Naive B cell (primary cell): Measurements from ENCODE around the gene WDR82. TPM values are rescaled to one million over a fixed set of nuclear protein-coding genes. Genes with fewer than 3 reads are reported as not detected.
"Not testable (repeated sequence)": the region's sequence is repeated elsewhere in the genome, so short reads cannot be mapped to it uniquely, and the experiment has no call there.

ENCODE experiments used
- ATAC-seq, 2 donors: fragments of 150-1000 bp; cut with Tn5 transposase; 2 replicates each; pipeline ENCODE4 v1.10.0; 2021; ENCODE audit warnings: low read depth in 2 of 2, mild to moderate bottlenecking in 2 of 2, moderate library complexity in 2 of 2
- DNase-seq: peaks from one replicate; pipeline ENCODE4 v3.0.0; 2022
- H3K27ac Mint-ChIP-seq, 6 donors: one replicate each; pipeline ENCODE4 v1.8.0; 2020 to 2022; ENCODE audit warnings: mild to moderate bottlenecking in 6 of 6, mixed read lengths in 6 of 6, moderate library complexity in 5 of 6, inconsistent platforms in 2 of 6
- H3K27me3 Mint-ChIP-seq, 3 donors: one replicate each; pipeline ENCODE4 v1.8.0; 2021 to 2022; ENCODE audit warnings: mixed read lengths in 3 of 3, mild to moderate bottlenecking in 1 of 3
- H3K36me3 Mint-ChIP-seq, 2 donors: one replicate each; pipeline ENCODE4 v1.8.0; 2020 to 2022; ENCODE audit warnings: mixed read lengths in 2 of 2, inconsistent platforms in 1 of 2, mild to moderate bottlenecking in 1 of 2
- H3K4me1 Mint-ChIP-seq, 3 donors: one replicate each; pipeline ENCODE4 v1.8.0; 2020 to 2022; ENCODE audit warnings: mixed read lengths in 3 of 3, inconsistent platforms in 1 of 3, mild to moderate bottlenecking in 1 of 3, moderate library complexity in 1 of 3
- H3K4me3 Mint-ChIP-seq, 8 donors: one replicate each; pipeline ENCODE4 v1.8.0; 2020 to 2022; ENCODE audit warnings: mild to moderate bottlenecking in 8 of 8, mixed read lengths in 8 of 8, moderate library complexity in 8 of 8, inconsistent platforms in 2 of 8
- H3K9me3 Mint-ChIP-seq, 7 donors: one replicate each; pipeline ENCODE4 v1.8.0; 2020 to 2022; ENCODE audit warnings: mixed read lengths in 7 of 7, mild to moderate bottlenecking in 5 of 7, inconsistent platforms in 2 of 7, moderate library complexity in 1 of 7
- polyA plus RNA-seq, 6 donors: library from polyadenylated mRNA; unstranded; fragments of 300-500 nt; fragmentation: Illumina TruSeq; gene quantifications; one replicate each; pipeline ENCODE4 v1.2.3, GENCODE V29; 2021; ENCODE audit warnings: low read depth in 6 of 6

Gene WDR82
- polyA plus RNA-seq, 6 donors from 2014 or later = 24.0 to 71.6 (median 58.9) TPM

DNA sequence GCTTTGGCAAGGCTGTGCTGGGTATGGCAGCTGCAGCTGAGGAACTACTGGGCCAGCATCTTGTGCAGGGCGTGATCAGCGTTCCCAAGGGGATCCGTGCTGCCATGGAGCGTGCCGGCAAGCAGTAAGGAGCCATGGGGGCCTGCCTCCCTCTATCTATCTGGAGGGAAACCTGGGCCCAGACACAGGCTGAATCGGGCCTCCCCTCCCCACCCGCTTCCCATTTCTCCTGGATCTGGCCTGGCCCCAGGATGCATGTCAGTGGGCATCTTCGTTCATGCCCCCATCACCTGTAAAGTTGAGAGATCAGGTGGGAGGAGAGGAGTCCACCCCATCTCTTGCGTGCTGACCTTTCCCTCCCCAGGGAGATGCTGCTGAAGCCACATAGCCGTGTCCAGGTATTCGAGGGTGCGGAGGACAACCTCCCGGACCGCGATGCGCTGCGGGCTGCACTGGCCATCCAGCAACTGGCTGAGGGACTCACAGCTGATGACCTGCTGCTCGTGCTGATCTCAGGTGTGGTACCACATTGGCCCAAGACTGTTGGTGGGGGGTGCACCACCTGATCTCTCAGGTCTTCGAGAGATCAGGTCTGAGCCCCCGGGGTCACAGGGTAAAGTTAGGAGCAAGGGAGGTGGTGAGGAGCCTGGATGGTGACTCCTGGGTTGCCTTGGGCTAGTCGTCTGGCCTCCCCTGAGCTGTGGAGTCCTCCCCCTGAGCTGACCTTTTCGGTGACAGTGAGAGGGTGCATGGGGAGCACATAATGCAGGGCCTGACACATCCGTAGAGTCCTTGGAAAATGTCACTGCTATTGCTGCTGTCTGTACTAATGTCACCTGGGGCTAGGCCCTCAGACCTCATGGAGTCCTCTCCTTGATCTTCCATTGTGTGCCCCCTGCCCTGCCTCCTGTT lies 12.4 kb upstream of the WDR82 start:
- Mint-ChIP-seq H3K27me3 (no peaks in the 10 kb centered on the region), H3K9me3 (no peaks in the 10 kb centered on the region), H3K27ac (peak overlapping the region in 2 of 6 donors; percentile 85 to 86), H3K4me3 (peak overlapping the region in 3 of 8 donors; percentile 51 to 84 (median 53)), H3K4me1 (peaks cover 26 to 35% (median 30%) of the 10 kb centered on the region in 3 donors), H3K36me3 (peaks cover 0 to 4% of the 10 kb centered on the region in 2 donors)
- DNase-seq (no peak), ATAC-seq (no peak)

DNA sequence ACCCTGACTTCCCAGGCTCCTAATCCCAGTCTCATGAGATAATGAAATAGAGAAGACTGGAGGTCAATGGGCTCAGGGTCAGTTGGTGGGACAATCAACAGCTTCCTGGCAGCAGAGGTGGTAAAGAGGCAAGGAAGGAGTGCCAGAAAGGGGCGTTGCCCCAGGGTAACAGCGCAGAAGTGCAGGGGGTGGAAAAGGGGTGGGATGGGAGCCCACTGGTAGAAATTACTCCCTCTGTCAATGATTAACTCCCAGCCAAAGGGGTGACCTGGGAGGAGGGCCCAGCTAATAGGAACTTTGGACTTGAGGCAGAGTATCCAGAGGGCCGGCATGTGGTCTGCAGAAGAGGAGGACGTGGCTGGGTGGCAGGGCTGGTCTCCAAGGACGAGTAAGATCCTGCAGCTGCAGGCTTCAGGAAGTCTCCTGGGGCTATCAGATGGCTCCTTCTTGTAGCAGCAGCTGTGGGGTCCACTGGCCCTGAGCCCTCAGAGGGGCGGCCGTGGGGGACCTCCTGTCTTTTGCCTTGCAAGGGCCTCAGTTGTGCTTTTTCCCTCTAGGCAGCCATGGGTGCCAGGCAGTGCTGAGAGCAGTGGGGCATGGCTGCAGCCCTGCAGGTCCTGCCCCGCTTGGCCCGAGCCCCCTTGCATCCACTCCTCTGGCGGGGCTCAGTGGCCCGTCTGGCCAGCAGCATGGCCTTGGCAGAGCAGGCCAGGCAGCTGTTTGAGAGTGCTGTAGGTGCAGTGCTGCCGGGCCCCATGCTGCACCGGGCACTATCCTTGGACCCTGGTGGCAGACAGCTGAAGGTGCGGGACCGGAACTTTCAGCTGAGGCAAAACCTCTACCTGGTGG lies 11.5 kb upstream of the WDR82 start:
- H3K27ac Mint-ChIP-seq = peak overlapping the region in 1 of 6 donors; percentile 92
- ATAC-seq (no peak), DNase-seq (no peak)
- H3K9me3 Mint-ChIP-seq = no peaks in the 10 kb centered on the region
- peak overlapping the region in 3 of 8 donors; percentile 44 to 100 (median 98) for H3K4me3 Mint-ChIP-seq
- H3K36me3 Mint-ChIP-seq = peaks cover 0 to 4% of the 10 kb centered on the region in 2 donors
- peaks cover 23 to 35% (median 30%) of the 10 kb centered on the region in 3 donors for H3K4me1 Mint-ChIP-seq
- H3K27me3 Mint-ChIP-seq = no peaks in the 10 kb centered on the region

DNA sequence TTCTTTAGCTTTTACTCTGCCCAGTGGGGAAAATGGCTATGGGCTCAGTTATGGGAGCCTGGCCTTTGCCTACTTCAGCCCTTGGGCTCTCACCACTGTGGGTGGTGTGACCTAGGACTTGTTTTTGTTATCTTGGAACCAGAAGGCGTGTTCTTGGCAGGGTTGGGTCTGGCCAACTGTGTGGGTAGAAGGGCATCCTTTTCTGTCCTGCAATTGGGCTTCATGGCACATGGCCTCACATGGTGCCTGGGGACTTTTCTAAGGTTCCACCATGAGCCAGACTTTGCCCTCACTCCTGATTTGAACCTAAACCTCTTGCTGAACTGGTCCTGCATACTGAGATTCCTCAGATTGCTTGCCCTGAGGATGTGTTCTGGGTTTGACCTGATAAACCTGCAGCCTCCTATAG lies 10.9 kb upstream of the WDR82 start:
- H3K4me3 Mint-ChIP-seq = peak overlapping the region in 7 of 8 donors; percentile 16 to 100 (median 99)
- H3K27ac Mint-ChIP-seq = no peak overlapping the region
- no peaks in the 10 kb centered on the region for H3K27me3 Mint-ChIP-seq
- peaks cover 23 to 35% (median 30%) of the 10 kb centered on the region in 3 donors for H3K4me1 Mint-ChIP-seq
- H3K36me3 Mint-ChIP-seq = peaks cover 0 to 4% of the 10 kb centered on the region in 2 donors
- DNase-seq = no peak
- no peak for ATAC-seq
- no peaks in the 10 kb centered on the region for H3K9me3 Mint-ChIP-seq

DNA sequence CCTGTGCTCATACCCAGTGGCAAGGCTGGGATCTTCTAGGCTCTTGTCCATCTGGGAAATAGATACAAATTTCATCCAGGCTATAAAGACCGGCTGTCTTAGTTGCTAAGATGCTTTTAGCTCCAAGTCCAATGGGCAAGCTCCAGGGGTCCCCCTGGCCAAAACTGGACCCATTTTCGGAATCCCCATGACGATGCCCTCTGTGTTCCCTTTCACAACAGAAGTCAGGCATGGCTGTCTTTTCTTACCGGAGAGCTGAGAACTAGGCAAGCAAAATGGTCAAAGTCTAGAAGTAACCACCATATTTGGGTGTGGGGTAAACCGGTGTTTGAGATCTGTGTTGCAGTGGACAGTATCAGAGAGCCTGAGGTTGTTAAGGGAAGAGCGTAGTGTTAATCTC lies 10.2 kb upstream of the WDR82 start:
- DNase-seq (no peak), ATAC-seq (no peak)
- H3K9me3 Mint-ChIP-seq = no peaks in the 10 kb centered on the region
- H3K27me3 Mint-ChIP-seq = no peaks in the 10 kb centered on the region
- H3K4me1 Mint-ChIP-seq = peaks cover 23 to 35% (median 30%) of the 10 kb centered on the region in 3 donors
- H3K36me3 Mint-ChIP-seq = peaks cover 0 to 4% of the 10 kb centered on the region in 2 donors
- peak overlapping the region; percentile 93 to 100 (median 99) for H3K4me3 Mint-ChIP-seq
- peak overlapping the region; percentile 99 to 100 (median 100) for H3K27ac Mint-ChIP-seq

DNA sequence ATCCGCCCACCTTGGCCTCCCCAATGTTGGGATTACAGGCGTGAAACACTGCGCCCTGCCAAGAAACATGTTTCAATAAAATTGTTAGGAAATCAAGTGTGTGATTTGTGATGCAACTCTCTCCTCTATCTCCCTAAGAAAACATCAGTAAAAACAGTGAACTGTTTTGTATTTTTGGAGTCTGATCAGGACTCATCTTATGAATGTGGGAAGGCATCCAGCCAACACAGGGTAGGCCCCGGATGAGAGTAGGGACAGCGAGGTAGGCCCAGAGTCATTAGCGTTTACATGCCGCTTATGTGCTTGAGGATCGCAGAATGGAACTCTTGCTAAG lies 8.3 kb upstream of the WDR82 start:
- H3K27me3 Mint-ChIP-seq = no peaks in the 10 kb centered on the region
- no peaks in the 10 kb centered on the region for H3K9me3 Mint-ChIP-seq
- H3K36me3 Mint-ChIP-seq = peaks cover 0 to 4% of the 10 kb centered on the region in 2 donors
- peak overlapping the region; percentile 99 to 100 (median 100) for H3K27ac Mint-ChIP-seq
- peak overlapping the region; percentile 93 to 100 (median 99) for H3K4me3 Mint-ChIP-seq
- peaks cover 20 to 33% (median 32%) of the 10 kb centered on the region in 3 donors for H3K4me1 Mint-ChIP-seq
- DNase-seq = no peak
- ATAC-seq = no peak

DNA sequence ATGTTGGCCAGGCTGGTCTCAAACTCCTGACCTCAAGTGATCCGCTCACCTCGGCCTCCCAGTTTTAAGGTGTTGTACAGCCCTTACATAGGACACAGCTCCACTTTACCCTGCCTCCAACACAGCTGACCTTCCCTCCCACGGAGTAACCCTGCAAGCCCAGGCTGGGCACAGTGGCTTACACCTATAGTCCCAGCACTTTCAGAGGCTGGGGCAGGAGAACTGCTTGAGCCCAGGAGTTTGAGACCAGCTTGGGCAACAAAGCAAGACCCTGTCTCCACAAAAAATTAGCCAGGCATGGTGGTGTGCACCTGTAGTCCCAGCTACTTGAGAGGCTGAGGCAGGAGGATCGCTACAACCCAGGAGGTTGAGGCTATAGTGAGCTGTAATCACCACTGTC lies 5.6 kb upstream of the WDR82 start:
- Mint-ChIP-seq H3K4me1 (peaks cover 10 to 30% (median 18%) of the 10 kb centered on the region in 3 donors), H3K4me3 (peak overlapping the region in 1 of 8 donors; percentile 2), H3K27ac (peak overlapping the region in 1 of 6 donors; percentile 64)
- ATAC-seq, H3K9me3 Mint-ChIP-seq, H3K27me3 Mint-ChIP-seq, DNase-seq, H3K36me3 Mint-ChIP-seq: not testable (repeated sequence)

DNA sequence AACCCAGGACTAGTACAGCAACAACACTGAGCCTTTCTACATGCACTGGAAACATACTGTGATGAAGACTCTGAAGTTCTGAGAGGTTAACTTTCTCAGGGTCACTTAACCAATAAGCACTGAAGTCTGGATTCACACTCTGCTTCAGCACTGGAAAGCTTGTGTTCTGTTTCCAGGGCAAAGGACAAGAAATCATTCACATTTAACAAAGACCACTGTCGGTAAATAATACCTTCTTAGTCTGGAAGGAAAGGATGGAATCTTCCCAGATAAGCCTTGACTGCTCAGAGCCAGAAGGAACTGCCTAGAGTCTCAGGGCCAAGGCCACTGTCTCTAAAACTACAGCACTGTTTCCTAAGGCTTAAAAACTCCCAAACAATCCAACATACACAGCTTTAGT lies 4.9 kb upstream of the WDR82 start:
- no peak overlapping the region for H3K27ac Mint-ChIP-seq
- H3K4me1 Mint-ChIP-seq = peaks cover 9 to 27% (median 17%) of the 10 kb centered on the region in 3 donors
- ATAC-seq (no peak), DNase-seq (no peak)
- no peaks in the 10 kb centered on the region for H3K36me3 Mint-ChIP-seq
- peak overlapping the region in 1 of 8 donors; percentile 33 for H3K4me3 Mint-ChIP-seq
- H3K9me3 Mint-ChIP-seq = no peaks in the 10 kb centered on the region
- no peaks in the 10 kb centered on the region for H3K27me3 Mint-ChIP-seq

DNA sequence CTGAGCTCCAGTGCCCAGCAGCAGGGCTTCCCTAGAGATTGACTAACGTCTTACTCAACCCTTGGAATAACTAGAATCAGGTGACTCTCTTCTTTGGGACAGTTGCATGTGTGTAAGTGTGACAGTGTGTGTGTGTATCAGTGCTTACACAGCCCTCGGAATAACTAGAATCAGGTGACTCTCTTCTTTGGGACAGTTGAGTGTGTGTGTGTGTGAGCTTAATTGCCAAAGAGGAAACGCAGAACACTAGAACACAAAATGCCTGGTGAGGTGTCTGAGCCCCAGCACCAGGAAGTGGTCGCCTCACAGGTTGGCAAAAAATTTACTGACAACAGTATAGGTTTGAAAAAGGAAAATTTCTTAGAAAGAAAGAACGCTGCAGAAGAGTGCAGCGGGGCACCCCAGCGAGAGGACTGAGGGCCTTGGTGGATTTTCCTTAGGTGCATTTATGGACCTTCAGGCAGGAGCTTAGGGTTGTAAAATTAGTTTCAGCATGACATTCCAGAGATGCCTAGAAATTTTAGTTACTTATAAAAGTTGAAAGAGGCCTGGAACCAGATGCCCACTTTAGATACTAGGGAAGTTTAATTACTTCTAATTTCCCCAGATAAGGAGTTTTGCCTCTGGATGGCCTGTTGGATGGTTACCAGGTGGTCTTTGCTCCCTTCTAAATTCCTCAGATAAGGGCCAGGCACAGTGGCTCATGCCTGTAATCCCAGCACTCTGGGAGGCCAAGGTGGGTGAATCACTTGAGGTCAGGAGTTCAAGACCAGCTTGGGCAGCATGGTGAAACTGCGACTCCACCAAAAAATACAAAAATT lies 3.7 kb upstream of the WDR82 start:
- Mint-ChIP-seq H3K36me3 (peaks cover 0 to 7% of the 10 kb centered on the region in 2 donors), H3K9me3 (no peaks in the 10 kb centered on the region), H3K27ac (peak overlapping the region in 3 of 6 donors; percentile 36 to 82 (median 37)), H3K4me1 (peaks cover 14 to 25% (median 18%) of the 10 kb centered on the region in 3 donors), H3K4me3 (peak overlapping the region in 2 of 8 donors; percentile 47 to 69), H3K27me3 (no peaks in the 10 kb centered on the region)
- DNase-seq = no peak
- ATAC-seq = no peak

DNA sequence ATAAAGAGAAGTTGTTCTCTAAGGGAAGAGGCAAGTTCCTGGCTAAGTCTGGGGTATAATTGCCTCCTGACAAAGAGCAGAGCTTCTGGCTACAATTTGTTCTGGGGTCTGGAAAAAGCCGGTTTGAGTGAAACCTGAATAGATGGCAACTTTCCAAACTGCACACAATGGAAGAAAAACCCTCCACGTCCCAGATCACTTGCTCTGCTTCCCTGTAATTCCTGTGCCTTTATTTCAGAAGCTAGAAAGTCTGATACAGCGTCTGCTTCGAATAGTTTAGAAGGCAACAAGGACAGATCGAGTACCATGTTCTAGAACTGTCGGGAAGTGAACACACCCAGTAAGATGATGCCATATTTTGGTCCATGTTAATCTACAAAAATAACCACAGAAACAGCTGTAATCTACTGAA lies 1.6 kb upstream of the WDR82 start:
- Mint-ChIP-seq H3K27ac (peak overlapping the region in 1 of 6 donors; percentile 49), H3K27me3 (no peaks in the 10 kb centered on the region), H3K36me3 (peaks cover 0 to 9% of the 10 kb centered on the region in 2 donors), H3K4me1 (peaks cover 26 to 39% (median 31%) of the 10 kb centered on the region in 3 donors), H3K4me3 (peak overlapping the region in 3 of 8 donors; percentile 28 to 99 (median 98)), H3K9me3 (no peaks in the 10 kb centered on the region)
- ATAC-seq (no peak), DNase-seq (no peak)

DNA sequence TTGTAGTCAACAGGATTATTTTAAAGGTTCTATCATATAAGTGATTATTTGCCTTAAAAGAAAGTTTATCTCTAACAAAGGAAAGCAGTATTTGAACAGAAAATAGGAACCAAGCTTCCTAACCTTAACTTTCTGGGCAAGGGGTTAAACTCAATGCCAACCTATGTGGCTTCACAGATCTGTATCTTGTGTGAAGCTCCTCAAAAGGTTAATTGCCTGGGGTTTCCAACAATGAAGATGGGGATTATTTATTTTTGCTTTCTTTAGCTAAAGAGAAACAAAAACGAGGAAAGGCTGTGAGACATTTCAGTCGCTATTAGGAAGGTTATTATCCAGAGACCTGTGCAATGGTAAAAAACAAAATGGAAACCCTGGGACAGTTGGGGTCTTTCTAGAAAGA lies 1.1 kb upstream of the WDR82 start:
- no peak for DNase-seq

DNA sequence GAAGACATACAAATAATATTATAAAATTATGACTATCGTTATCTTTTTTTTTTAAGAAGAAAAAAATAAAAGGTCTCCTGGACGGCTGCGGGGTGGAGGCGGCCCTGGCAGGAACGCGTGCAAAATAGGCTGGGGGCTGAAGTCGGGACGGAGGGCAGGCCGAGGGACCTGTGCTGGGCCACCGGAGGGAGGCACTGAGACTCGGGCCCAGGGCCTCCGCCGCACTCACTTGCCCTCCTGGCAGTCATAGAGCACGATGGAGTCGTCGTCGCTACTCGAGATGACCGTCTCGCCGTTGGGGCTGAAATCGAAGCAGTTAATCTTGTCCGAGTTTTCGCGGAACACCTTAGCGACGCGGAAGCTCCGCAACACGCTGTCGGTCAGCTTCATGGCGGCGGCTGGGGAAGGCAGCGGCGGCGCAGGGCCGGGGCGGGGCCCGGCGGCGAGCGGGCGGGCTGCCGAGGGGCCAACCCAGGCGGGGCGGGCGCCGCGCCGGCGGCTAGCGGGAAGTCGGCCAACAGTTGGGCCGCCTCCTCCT lies 408 bp downstream of the WDR82 start:
- H3K4me3 Mint-ChIP-seq = peak overlapping the region; percentile 96 to 100 (median 98)
- H3K4me1 Mint-ChIP-seq = peaks cover 30 to 58% (median 46%) of the 10 kb centered on the region in 3 donors
- peaks cover 0 to 9% of the 10 kb centered on the region in 2 donors for H3K36me3 Mint-ChIP-seq
- peak overlapping the region; percentile 95 to 99 (median 99) for H3K27ac Mint-ChIP-seq
- no peaks in the 10 kb centered on the region for H3K9me3 Mint-ChIP-seq
- H3K27me3 Mint-ChIP-seq = no peaks in the 10 kb centered on the region
- ATAC-seq = peak; percentile 69 to 71
- peak; percentile 86 for DNase-seq

More for the DNA sequence above, 1.1 kb upstream of the WDR82 start:
- Mint-ChIP-seq H3K4me3 (peak overlapping the region; percentile 42 to 99 (median 96)), H3K27me3 (no peaks in the 10 kb centered on the region), H3K36me3 (peaks cover 0 to 9% of the 10 kb centered on the region in 2 donors), H3K9me3 (no peaks in the 10 kb centered on the region), H3K27ac (peak overlapping the region in 4 of 6 donors; percentile 49 to 99 (median 78)), H3K4me1 (peaks cover 26 to 43% (median 33%) of the 10 kb centered on the region in 3 donors)
- no peak for ATAC-seq
